ENCODE measurements around the gene TCP11L2.

DNA sequence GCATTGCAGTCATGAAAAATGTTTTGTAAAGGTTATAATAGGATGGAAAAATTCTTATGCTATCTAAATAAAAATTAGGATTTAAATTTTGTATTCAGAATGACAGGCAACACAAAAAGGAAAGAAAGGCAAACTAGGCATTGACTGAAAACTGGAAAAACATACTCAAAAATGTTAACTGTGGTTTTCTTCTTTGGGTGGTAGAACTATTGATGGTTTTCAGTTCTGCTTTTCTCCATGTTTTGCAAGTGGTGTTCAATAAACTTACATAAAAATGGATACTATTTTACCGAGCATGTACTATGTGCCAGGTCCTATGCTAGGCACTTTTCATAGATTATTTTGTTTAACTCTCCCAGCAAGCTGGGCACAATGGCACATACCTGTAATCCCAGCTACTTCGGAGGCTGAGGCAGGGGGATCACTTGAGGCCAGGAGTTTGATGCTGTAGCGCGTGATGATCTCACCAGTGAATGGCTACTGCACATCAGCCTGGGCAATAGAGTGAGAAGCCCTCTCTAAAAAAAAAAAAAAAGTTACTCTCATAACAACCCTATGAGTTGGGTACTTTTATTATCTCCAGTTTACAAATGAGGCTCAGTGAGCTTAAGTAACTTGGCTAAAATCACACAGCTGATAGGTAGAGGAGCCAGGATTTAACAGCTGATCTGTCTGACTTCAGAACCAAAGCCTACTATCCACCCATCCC is 26.3 kb upstream of the TCP11L2 start:
- TF ChIP-seq POLR2AphosphoS5 (IDR thresholded peaks at IDR 0.05; ENCODE audit: low read depth), result no peak
- TF ChIP-seq, protein P1, sequence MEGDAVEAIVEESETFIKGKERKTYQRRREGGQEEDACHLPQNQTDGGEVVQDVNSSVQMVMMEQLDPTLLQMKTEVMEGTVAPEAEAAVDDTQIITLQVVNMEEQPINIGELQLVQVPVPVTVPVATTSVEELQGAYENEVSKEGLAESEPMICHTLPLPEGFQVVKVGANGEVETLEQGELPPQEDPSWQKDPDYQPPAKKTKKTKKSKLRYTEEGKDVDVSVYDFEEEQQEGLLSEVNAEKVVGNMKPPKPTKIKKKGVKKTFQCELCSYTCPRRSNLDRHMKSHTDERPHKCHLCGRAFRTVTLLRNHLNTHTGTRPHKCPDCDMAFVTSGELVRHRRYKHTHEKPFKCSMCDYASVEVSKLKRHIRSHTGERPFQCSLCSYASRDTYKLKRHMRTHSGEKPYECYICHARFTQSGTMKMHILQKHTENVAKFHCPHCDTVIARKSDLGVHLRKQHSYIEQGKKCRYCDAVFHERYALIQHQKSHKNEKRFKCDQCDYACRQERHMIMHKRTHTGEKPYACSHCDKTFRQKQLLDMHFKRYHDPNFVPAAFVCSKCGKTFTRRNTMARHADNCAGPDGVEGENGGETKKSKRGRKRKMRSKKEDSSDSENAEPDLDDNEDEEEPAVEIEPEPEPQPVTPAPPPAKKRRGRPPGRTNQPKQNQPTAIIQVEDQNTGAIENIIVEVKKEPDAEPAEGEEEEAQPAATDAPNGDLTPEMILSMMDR (IDR thresholded peaks at IDR 0.05; ENCODE audit: insufficient read depth, low read length), result no peak

Data from HL-60 (cell line).